Endothelial cell of umbilical vein (primary cell): ENCODE data around the gene FOXJ3. TPM values are rescaled to one million over a fixed set of nuclear protein-coding genes. Genes with fewer than 3 reads are reported as not detected.

Source experiments
- BruUV-seq: library from RNA; stranded (reverse); fragments of 400-500 nt; replicated peaks from 2 replicates; lab custom pipeline; 2021; lab: Mats Ljungman, UMichigan
- CTCF ChIA-PET: fragments of 300-600, 350-600 bp; sonication (Branson Sonifier 250); formaldehyde crosslinking; loops from one replicate; lab custom pipeline; 2021; ENCODE audit warnings: antibody characterized with exemption, inconsistent platforms; lab: Charles Lee
- POLR2A ChIA-PET: fragments of 300-600, 350-600 bp; sonication (Branson Sonifier 250); formaldehyde crosslinking; loops from one replicate; lab custom pipeline; 2021; ENCODE audit warnings: antibody characterized with exemption, inconsistent platforms; lab: Charles Lee
- DNase-seq: peaks from one replicate; pipeline ENCODE4 v3.0.0-alpha.2; 2011; ENCODE audit warnings: low read depth, low spot score
- FAIRE-seq: peaks from 2 replicates; lab custom pipeline; 2011; peaks lifted over from hg19 to GRCh38; lab: Jason Lieb, UNC
- H2AFZ ChIP-seq: 2 replicates; pipeline ENCODE4 v1.6.0; 2012; ENCODE audit warnings: low read depth, low read length, control low read depth, inconsistent platforms
- H3K27ac ChIP-seq: 2 replicates; pipeline ENCODE4 v1.5.1; 2011; ENCODE audit warnings: low read depth, mild to moderate bottlenecking, control low read depth, low read length, moderate library complexity; ENCODE audit not compliant: insufficient read depth
- H3K27me3 ChIP-seq, 2 experiments: 2 replicates each; pipeline versions ENCODE4 v1.6.0 to v1.6.1; 2011; ENCODE audit warnings: low read length in 2 of 2, mixed read lengths in 1 of 2; ENCODE audit not compliant: control insufficient read depth in 2 of 2, insufficient read depth in 2 of 2
- H3K36me3 ChIP-seq, 2 experiments: 2 replicates in 1 of 2; 3 replicates in 1 of 2; pipeline ENCODE4 v1.5.1; 2011; ENCODE audit warnings: low read length in 2 of 2, mild to moderate bottlenecking in 1 of 2, moderate library complexity in 1 of 2; ENCODE audit not compliant: control insufficient read depth in 2 of 2, insufficient read depth in 2 of 2; ENCODE audit errors: extremely low read depth in 1 of 2
- H3K4me1 ChIP-seq: 3 replicates; pipeline ENCODE4 v1.5.1; 2011; ENCODE audit warnings: mild to moderate bottlenecking, low read length; ENCODE audit not compliant: control insufficient read depth, insufficient read depth; ENCODE audit errors: extremely low read depth
- H3K4me2 ChIP-seq: 2 replicates; pipeline ENCODE4 v1.6.1; 2011; ENCODE audit warnings: low read length, control low read depth, mixed read lengths; ENCODE audit not compliant: insufficient read depth
- H3K4me3 ChIP-seq, 3 experiments: fragments of 200-600 bp in 1 of 3; sonication (generic), shearing (Covaris generic) in 1 of 3; replicated peaks in 1 of 3; 2 replicates each; pipeline ENCODE4 v1.5.1; 2011 to 2016; ENCODE audit warnings: control low read depth in 3 of 3, low read length in 3 of 3, mild to moderate bottlenecking in 2 of 3, inconsistent platforms in 1 of 3, low read depth in 1 of 3, moderate library complexity in 1 of 3; ENCODE audit not compliant: insufficient read depth in 1 of 3
- H3K79me2 ChIP-seq: 2 replicates; pipeline ENCODE4 v1.6.0; 2012; ENCODE audit warnings: low read length, inconsistent platforms; ENCODE audit not compliant: control insufficient read depth, insufficient read depth
- H3K9ac ChIP-seq: replicated peaks from 2 replicates; pipeline ENCODE3; 2011; ENCODE audit warnings: low read length, control low read depth; ENCODE audit not compliant: insufficient read depth; ENCODE audit errors: extremely low read depth
- H3K9me1 ChIP-seq: replicated peaks from 3 replicates; pipeline ENCODE4 v1.6.0; 2011; ENCODE audit warnings: mild to moderate bottlenecking, low read length; ENCODE audit not compliant: control insufficient read depth, insufficient read depth; ENCODE audit errors: extremely low read depth
- H3K9me3 ChIP-seq: replicated peaks from 2 replicates; pipeline ENCODE4 v1.5.1; 2012; ENCODE audit warnings: low read length, inconsistent platforms; ENCODE audit not compliant: control insufficient read depth, insufficient read depth
- H4K20me1 ChIP-seq: replicated peaks from 2 replicates; pipeline ENCODE3; 2011; ENCODE audit warnings: mild to moderate bottlenecking, low read length; ENCODE audit not compliant: control insufficient read depth, insufficient read depth; ENCODE audit errors: extremely low read depth
- EZH2 ChIP-seq: IDR thresholded peaks from 2 replicates; pipeline ENCODE4 v1.6.1; 2012; ENCODE audit warnings: borderline replicate concordance, low read depth, mild to moderate bottlenecking, moderate library complexity, low read length, inconsistent platforms; ENCODE audit not compliant: severe bottlenecking
- FOS ChIP-seq: IDR thresholded peaks from 2 replicates; pipeline ENCODE4 v1.6.1; 2011; ENCODE audit warnings: mild to moderate bottlenecking, low read length, moderate library complexity, borderline replicate concordance; ENCODE audit not compliant: insufficient read depth
- GATA2 ChIP-seq: IDR thresholded peaks from 2 replicates; pipeline ENCODE4 v1.7.0; 2011; ENCODE audit warnings: low read depth, mild to moderate bottlenecking, moderate library complexity, mixed read lengths, low read length; ENCODE audit not compliant: insufficient read length, insufficient read depth
- JUN ChIP-seq: IDR thresholded peaks from 2 replicates; pipeline ENCODE4 v1.6.1; 2011; ENCODE audit warnings: borderline replicate concordance, low read depth; ENCODE audit not compliant: insufficient read length, insufficient read depth
- MAX ChIP-seq: IDR thresholded peaks from 2 replicates; pipeline ENCODE4 v1.6.1; 2011; ENCODE audit not compliant: insufficient read depth, insufficient read length
- MYC ChIP-seq: IDR thresholded peaks from one replicate; pipeline ENCODE4 v1.6.1; 2011; ENCODE audit warnings: mild to moderate bottlenecking, low read depth, low read length
- POLR2A ChIP-seq: IDR thresholded peaks from 2 replicates; pipeline ENCODE4 v1.6.1; 2012; ENCODE audit warnings: low read depth, mild to moderate bottlenecking, control low read depth, low read length
- POLR2AphosphoS5 ChIP-seq: IDR thresholded peaks from 2 replicates; pipeline ENCODE4 v1.6.1; 2012; ENCODE audit warnings: low read depth, mild to moderate bottlenecking, control low read depth, low read length, moderate library complexity; ENCODE audit not compliant: insufficient read depth
- dilution Hi-C: fragments of 300-500 bp; cut with MboI; formaldehyde crosslinking; loops from one replicate; pipeline ENCODE4 v1.15.0; 2019; ENCODE audit warnings: low sequenced_read_pairs; ENCODE audit not compliant: extremely low pct_ligation_motif_present
- intact Hi-C: fragments of 100-400 bp; cut with micrococcal nuclease; formaldehyde crosslinking; loops from one replicate; pipeline ENCODE4 v1.10.0; 2022
- polyA plus RNA-seq, 4 experiments: library from polyadenylated mRNA; depleted of rRNA in 3 of 4; stranded (reverse) in 3 of 4; unstranded in 1 of 4; fragments of >200 nt; gene quantifications; 2 replicates each; pipeline versions ENCODE4 v1.2.1 to v1.2.3, GENCODE V29; 2011 to 2012; ENCODE audit warnings: missing spikeins in 1 of 4
- total RNA-seq: library from RNA; stranded (reverse); gene quantifications from 2 replicates; pipeline ENCODE4 v1.2.3, GENCODE V29; 2021
- TF ChIP-seq, protein P1 (sequence below), 2 donors: IDR thresholded peaks; 1 replicate in 1 of 2; 2 replicates in 1 of 2; pipeline ENCODE4 v1.5.1; 2011; ENCODE audit warnings: low read length in 2 of 2, mild to moderate bottlenecking in 2 of 2, moderate library complexity in 2 of 2, control low read depth in 1 of 2, inconsistent platforms in 1 of 2, low read depth in 1 of 2; ENCODE audit not compliant: insufficient read depth in 1 of 2; ENCODE audit errors: extremely low read depth in 1 of 2

Gene FOXJ3
- total and polyA plus RNA-seq, 2 donors (not counting 3 experiments of a cell fraction or from before 2014, with no cell fraction given) = 34.7 to 38.8 TPM

- no peaks in the 10 kb centered on the region for H3K27me3 ChIP-seq
- H3K4me1 ChIP-seq = no peaks in the 10 kb centered on the region
- no peak overlapping the region for H3K4me3 ChIP-seq
- H3K79me2 ChIP-seq = peaks cover 43% of the 10 kb centered on the region
- no peaks in the 10 kb centered on the region for H3K9me1 ChIP-seq
- H3K27ac ChIP-seq = no peak overlapping the region
- FAIRE-seq (no peak), DNase-seq (no peak)
- H3K9me3 ChIP-seq = no peaks in the 10 kb centered on the region
- dilution Hi-C loops = no loop called here
- no peak for TF ChIP-seq EZH2
- no peak for TF ChIP-seq MYC
- TF ChIP-seq, protein P1, sequence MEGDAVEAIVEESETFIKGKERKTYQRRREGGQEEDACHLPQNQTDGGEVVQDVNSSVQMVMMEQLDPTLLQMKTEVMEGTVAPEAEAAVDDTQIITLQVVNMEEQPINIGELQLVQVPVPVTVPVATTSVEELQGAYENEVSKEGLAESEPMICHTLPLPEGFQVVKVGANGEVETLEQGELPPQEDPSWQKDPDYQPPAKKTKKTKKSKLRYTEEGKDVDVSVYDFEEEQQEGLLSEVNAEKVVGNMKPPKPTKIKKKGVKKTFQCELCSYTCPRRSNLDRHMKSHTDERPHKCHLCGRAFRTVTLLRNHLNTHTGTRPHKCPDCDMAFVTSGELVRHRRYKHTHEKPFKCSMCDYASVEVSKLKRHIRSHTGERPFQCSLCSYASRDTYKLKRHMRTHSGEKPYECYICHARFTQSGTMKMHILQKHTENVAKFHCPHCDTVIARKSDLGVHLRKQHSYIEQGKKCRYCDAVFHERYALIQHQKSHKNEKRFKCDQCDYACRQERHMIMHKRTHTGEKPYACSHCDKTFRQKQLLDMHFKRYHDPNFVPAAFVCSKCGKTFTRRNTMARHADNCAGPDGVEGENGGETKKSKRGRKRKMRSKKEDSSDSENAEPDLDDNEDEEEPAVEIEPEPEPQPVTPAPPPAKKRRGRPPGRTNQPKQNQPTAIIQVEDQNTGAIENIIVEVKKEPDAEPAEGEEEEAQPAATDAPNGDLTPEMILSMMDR (IDR thresholded peaks at IDR 0.05; ENCODE audit: extremely low read depth in 1 of 2, insufficient read depth in 1 of 2, low read depth in 1 of 2, low read length in 2 of 2) = no peak
- TF ChIP-seq POLR2A = no peak
- no peak for TF ChIP-seq JUN
- no peak for TF ChIP-seq GATA2
- TF ChIP-seq MAX = no peak
- TF ChIP-seq FOS = no peak
- no peak for TF ChIP-seq POLR2AphosphoS5
- H3K9ac ChIP-seq = no peak overlapping the region
- H2AFZ ChIP-seq = no peak overlapping the region
- no peaks in the 10 kb centered on the region for H3K36me3 ChIP-seq
- intact Hi-C loops = no loop called here
- POLR2A ChIA-PET = no interaction called here
- H4K20me1 ChIP-seq = peaks cover 5% of the 10 kb centered on the region
- no peak overlapping the region for H3K4me2 ChIP-seq
- CTCF ChIA-PET = no interaction called here
- BruUV-seq = no TSS peak
These were observed 44.9 kb downstream of the FOXJ3 start for GRCh38 chr1:42290130-42290529.
